Activated CD4-positive, CD25-positive, alpha-beta regulatory T cell (primary cell): Measurements from ENCODE around the gene LRRC8C.

Experiments used
- DNase-seq, 4 experiments: peaks; one replicate each; lab custom pipeline; 2025; lab: John Stamatoyannopoulos, UW

LRRC8C gene

DNA sequence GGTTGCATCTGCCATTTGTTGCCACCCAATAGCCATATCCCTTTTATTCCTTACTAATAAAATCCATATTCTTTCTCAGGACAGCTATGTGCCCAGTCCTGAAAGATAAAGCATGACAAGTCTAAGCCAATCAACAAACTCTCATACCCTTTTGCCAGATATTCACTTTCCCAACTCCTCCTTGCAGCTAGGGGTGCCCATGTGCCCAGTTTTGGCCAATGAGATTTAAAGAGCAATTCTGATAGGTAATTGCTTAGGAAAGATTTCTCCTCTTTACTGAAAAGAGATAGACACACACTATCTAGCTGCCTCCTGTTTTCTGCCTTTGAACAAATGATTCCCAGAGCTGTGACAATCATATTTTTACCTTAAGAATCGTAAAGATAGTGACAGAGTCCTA lies 132.9 kb downstream of the LRRC8C start:
- no peak for DNase-seq

- DNase-seq = no peak
Measured at GRCh38 chr1:89767618-89768017, 134.7 kb downstream of the LRRC8C start.
